HUES64 (cell line): ENCODE results near the gene ZMAT5.

Experiments
- H3K27ac ChIP-seq: 2 replicates; pipeline ENCODE4 v1.7.0; 2013; ENCODE audit warnings: low read depth, low read length, inconsistent platforms
- H3K27me3 ChIP-seq: 2 replicates; pipeline ENCODE4 v1.6.1; 2013; ENCODE audit warnings: mild to moderate bottlenecking, low read length; ENCODE audit not compliant: insufficient read depth
- H3K36me3 ChIP-seq: 2 replicates; pipeline ENCODE4 v1.6.1; 2013; ENCODE audit warnings: mild to moderate bottlenecking, low read length; ENCODE audit not compliant: insufficient read depth
- H3K4me1 ChIP-seq: 2 replicates; pipeline ENCODE4 v1.6.1; 2013; ENCODE audit warnings: mild to moderate bottlenecking, low read length, moderate library complexity; ENCODE audit not compliant: insufficient read depth
- H3K4me3 ChIP-seq: 2 replicates; pipeline ENCODE4 v1.5.1; 2013; ENCODE audit warnings: mild to moderate bottlenecking, low read length, moderate library complexity
- H3K9ac ChIP-seq: 2 replicates; pipeline ENCODE4 v1.6.1; 2013; ENCODE audit warnings: mild to moderate bottlenecking, low read depth, low read length
- H3K9me3 ChIP-seq: 2 replicates; pipeline ENCODE4 v1.6.1; 2013; ENCODE audit warnings: low read depth, low read length; ENCODE audit not compliant: insufficient read depth
- WGBS: fragments of 150-250, 120-280 bp; methylation state at CpG from one replicate; pipeline ENCODE4 v1.1.7; 2013; ENCODE audit warnings: missing lambda C conversion rate; 5-methylcytosine and 5-hydroxymethylcytosine counted together

Gene ZMAT5

DNA sequence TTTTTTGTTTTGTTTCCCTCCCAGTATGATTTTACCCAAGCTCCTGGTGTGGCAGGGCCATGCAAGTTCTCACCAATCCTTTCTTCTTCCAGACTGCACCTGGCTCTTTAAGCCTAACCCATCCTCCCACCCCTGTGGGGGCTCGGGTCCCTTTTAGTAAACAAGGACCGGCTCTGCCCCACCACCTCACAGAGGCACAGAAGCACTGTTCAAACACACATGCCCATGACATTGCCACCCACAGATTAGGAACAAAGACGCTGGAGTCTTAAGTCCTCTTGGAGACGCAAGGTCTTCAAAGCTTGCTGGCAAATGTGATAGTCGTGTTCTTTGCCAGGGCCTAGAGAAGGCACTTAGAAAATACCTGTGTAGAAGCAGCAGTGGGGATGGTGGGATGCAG, 19.2 kb upstream of the ZMAT5 start:
- H3K27ac ChIP-seq: no peak overlapping the region
- H3K4me3 ChIP-seq: no peak overlapping the region
- 55% methylated on average over 5 of the region's 5 CpGs for WGBS
- no peak overlapping the region for H3K9ac ChIP-seq
- peaks cover 10% of the 10 kb centered on the region for H3K4me1 ChIP-seq
- H3K27me3 ChIP-seq: no peaks in the 10 kb centered on the region
- H3K9me3 ChIP-seq: no peaks in the 10 kb centered on the region
- H3K36me3 ChIP-seq: peaks cover 24% of the 10 kb centered on the region

DNA sequence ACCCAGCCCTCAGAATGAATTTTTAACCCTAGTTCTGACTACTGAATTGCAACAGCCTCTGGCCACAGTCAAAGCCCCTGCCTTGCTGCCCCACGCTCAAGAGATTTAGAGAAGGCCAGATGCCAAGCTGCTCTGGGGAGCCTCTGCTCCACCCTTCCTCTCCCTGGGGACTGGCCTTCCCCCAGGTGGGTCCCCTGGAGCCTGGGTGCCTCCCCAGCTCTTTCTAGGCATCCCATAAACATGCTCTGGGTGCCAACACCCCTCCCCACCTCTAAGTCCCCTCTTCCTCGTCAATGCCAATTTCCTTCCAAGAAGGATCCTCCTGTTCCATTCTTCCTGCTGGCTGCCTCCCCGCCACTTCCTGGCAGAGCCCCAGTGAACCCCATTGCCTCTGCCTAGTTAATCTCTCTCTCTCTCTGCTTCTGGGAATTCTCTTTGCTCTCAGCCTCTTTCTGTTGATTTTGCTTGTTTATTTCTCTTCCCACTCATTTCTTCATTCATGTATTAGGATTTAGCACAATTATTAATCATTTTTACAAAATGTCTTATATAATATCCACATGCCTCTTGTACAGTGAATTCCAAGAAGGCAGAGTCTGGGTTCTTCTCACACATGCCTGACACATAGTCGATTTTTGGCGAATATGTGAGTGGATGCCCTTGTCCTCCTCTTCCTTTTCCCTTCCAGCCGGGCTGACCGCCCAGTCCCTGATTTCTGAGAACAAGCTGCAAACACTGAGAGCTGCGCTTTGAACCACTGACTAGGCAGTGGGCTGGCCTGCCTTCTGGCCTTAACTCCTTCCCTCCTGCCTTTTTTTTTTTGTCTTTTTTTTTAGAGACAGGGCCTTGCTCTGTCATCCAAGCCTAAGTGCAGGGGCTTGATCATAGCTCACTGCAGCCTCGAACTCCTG, 17.9 kb upstream of the ZMAT5 start:
- Histone ChIP-seq H3K9me3 (no peaks in the 10 kb centered on the region), H3K4me3 (no peak overlapping the region), H3K4me1 (peaks cover 13% of the 10 kb centered on the region), H3K36me3 (peaks cover 12% of the 10 kb centered on the region), H3K27me3 (no peaks in the 10 kb centered on the region), H3K9ac (no peak overlapping the region; the same call in 1 of the 2 replicates), H3K27ac (no peak overlapping the region)
- 84% methylated on average over 9 of the region's 9 CpGs for WGBS

- peaks cover 13% of the 10 kb centered on the region for H3K4me1 ChIP-seq
- H3K27me3 ChIP-seq: no peaks in the 10 kb centered on the region
- no peak overlapping the region for H3K27ac ChIP-seq
- 82% methylated on average over 7 of the region's 7 CpGs for WGBS
- H3K36me3 ChIP-seq: no peaks in the 10 kb centered on the region
- H3K9me3 ChIP-seq: no peaks in the 10 kb centered on the region
- no peak overlapping the region for H3K9ac ChIP-seq
- H3K4me3 ChIP-seq: no peak overlapping the region
These were observed 15.4 kb upstream of the ZMAT5 start for GRCh38 chr22:29782061-29782845.

GRCh38 chr22:29780748-29781676, 14.2 kb upstream of the ZMAT5 start:
- H3K27ac ChIP-seq: no peak overlapping the region
- no peaks in the 10 kb centered on the region for H3K27me3 ChIP-seq
- no peak overlapping the region for H3K4me3 ChIP-seq
- no peak overlapping the region for H3K9ac ChIP-seq
- no peaks in the 10 kb centered on the region for H3K36me3 ChIP-seq
- no peaks in the 10 kb centered on the region for H3K9me3 ChIP-seq
- H3K4me1 ChIP-seq: peaks cover 13% of the 10 kb centered on the region
- 67% methylated on average over 8 of the region's 8 CpGs for WGBS

DNA sequence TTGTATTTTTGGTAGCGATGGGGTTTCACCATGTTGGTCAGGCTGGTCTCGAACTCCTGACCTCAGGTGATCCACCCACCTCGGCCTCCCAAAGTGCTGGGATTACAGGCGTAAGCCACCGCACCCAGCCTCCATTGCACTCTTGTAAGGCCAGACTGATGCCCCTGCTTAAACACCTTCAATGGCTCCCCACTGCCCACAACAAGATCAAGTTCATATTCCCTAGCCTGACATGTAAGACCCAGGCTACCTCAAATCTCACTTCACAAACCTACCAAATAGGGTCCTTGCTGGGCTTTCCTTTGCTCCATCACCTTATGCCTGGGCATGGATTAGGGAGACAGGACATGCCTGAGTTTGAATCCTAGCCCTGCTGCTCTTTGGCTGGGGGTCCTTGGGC, 13.4 kb upstream of the ZMAT5 start:
- H3K4me1 ChIP-seq: peaks cover 13% of the 10 kb centered on the region
- no peaks in the 10 kb centered on the region for H3K36me3 ChIP-seq
- 97% methylated on average over 5 of the region's 5 CpGs for WGBS
- no peaks in the 10 kb centered on the region for H3K9me3 ChIP-seq
- no peak overlapping the region for H3K9ac ChIP-seq
- no peak overlapping the region for H3K4me3 ChIP-seq
- H3K27ac ChIP-seq: no peak overlapping the region
- H3K27me3 ChIP-seq: no peaks in the 10 kb centered on the region

- peaks cover 14% of the 10 kb centered on the region for H3K36me3 ChIP-seq
- no peak overlapping the region for H3K4me3 ChIP-seq
- H3K4me1 ChIP-seq: peaks cover 2% of the 10 kb centered on the region; the same call in 1 of the 2 replicates
- WGBS: 44% methylated on average over 2 of the region's 2 CpGs
- H3K27ac ChIP-seq: no peak overlapping the region
- H3K27me3 ChIP-seq: no peaks in the 10 kb centered on the region
- H3K9me3 ChIP-seq: no peaks in the 10 kb centered on the region
- no peak overlapping the region for H3K9ac ChIP-seq
These were observed 6.4 kb upstream of the ZMAT5 start for GRCh38 chr22:29773233-29773632.

GRCh38 chr22:29772170-29772641, 5.4 kb upstream of the ZMAT5 start:
- Histone ChIP-seq H3K27me3 (no peaks in the 10 kb centered on the region), H3K36me3 (peaks cover 14% of the 10 kb centered on the region), H3K4me1 (peaks cover 6% of the 10 kb centered on the region; the same call in 1 of the 2 replicates), H3K9me3 (no peaks in the 10 kb centered on the region), H3K4me3 (no peak overlapping the region), H3K9ac (no peak overlapping the region), H3K27ac (no peak overlapping the region)
- WGBS: 70% methylated on average over 5 of the region's 5 CpGs

- WGBS: 90% methylated on average over 2 of the region's 2 CpGs
- Histone ChIP-seq H3K4me3 (no peak overlapping the region), H3K9ac (no peak overlapping the region)
These were observed 3.0 kb upstream of the ZMAT5 start for GRCh38 chr22:29769723-29770321.

DNA sequence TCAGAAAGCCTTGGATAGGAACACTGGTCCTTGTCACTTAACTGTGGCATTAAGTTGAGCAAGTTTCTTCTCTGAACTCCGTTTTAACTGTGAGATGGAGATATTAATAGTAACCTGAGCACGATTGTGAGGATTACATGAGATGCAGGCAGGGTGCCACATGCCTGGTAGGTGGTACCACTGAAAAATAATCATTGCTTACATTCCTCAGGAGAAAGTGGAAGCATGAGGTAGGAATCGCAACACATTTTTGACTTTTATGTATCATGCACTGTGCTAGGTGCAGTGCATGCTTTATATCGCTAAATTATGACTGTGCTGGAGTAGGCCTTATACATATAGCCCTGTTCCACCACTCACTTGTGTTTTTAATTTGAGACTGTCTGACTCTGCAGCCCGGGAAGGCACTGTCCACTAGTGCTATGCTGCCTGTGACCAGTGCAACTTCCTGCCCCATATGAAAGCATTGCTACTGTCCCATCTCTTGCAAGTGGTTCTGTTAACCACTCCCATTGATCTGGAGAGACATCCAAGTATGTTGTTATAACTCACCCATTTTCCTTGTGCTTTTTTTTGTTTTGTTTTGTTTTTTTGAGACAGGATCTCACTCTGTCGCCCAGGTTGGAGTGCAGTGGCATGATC, 1.4 kb upstream of the ZMAT5 start:
- 73% methylated on average over 6 of the region's 6 CpGs for WGBS
- Histone ChIP-seq H3K9me3 (no peaks in the 10 kb centered on the region), H3K27ac (no peak overlapping the region), H3K9ac (peak overlapping the region; percentile 84), H3K4me1 (peaks cover 6% of the 10 kb centered on the region; the same call in 1 of the 2 replicates), H3K27me3 (no peaks in the 10 kb centered on the region), H3K36me3 (peaks cover 14% of the 10 kb centered on the region), H3K4me3 (peak overlapping the region; percentile 84)

More at GRCh38 chr22:29769723-29770321, 3.0 kb upstream of the ZMAT5 start:
- H3K27ac ChIP-seq: no peak overlapping the region
- H3K27me3 ChIP-seq: no peaks in the 10 kb centered on the region
- no peaks in the 10 kb centered on the region for H3K9me3 ChIP-seq
- H3K4me1 ChIP-seq: peaks cover 6% of the 10 kb centered on the region; the same call in 1 of the 2 replicates
- peaks cover 14% of the 10 kb centered on the region for H3K36me3 ChIP-seq
